Retinal pigment epithelial cell (primary cell): ENCODE data around the gene ZNF398.

Source experiments
- DNase-seq: peaks from one replicate; pipeline ENCODE4 v3.0.0-alpha.2; 2010; ENCODE audit warnings: low read depth
- H3K4me3 ChIP-seq: 2 replicates; pipeline ENCODE4 v1.5.1; 2011; ENCODE audit warnings: mild to moderate bottlenecking, low read length, control low read depth, moderate library complexity
- TF ChIP-seq, protein P1 (sequence below): conservative IDR thresholded peaks from 2 replicates; pipeline ENCODE4 v1.5.1; 2011; ENCODE audit warnings: low read depth, low read length, control low read depth, inconsistent platforms

Gene ZNF398

GRCh38 chr7:149172534-149172920 is 25.3 kb downstream of the ZNF398 start:
- DNase-seq: no peak
- H3K4me3 ChIP-seq: no peak overlapping the region
- TF ChIP-seq, protein P1, sequence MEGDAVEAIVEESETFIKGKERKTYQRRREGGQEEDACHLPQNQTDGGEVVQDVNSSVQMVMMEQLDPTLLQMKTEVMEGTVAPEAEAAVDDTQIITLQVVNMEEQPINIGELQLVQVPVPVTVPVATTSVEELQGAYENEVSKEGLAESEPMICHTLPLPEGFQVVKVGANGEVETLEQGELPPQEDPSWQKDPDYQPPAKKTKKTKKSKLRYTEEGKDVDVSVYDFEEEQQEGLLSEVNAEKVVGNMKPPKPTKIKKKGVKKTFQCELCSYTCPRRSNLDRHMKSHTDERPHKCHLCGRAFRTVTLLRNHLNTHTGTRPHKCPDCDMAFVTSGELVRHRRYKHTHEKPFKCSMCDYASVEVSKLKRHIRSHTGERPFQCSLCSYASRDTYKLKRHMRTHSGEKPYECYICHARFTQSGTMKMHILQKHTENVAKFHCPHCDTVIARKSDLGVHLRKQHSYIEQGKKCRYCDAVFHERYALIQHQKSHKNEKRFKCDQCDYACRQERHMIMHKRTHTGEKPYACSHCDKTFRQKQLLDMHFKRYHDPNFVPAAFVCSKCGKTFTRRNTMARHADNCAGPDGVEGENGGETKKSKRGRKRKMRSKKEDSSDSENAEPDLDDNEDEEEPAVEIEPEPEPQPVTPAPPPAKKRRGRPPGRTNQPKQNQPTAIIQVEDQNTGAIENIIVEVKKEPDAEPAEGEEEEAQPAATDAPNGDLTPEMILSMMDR: no peak

DNA sequence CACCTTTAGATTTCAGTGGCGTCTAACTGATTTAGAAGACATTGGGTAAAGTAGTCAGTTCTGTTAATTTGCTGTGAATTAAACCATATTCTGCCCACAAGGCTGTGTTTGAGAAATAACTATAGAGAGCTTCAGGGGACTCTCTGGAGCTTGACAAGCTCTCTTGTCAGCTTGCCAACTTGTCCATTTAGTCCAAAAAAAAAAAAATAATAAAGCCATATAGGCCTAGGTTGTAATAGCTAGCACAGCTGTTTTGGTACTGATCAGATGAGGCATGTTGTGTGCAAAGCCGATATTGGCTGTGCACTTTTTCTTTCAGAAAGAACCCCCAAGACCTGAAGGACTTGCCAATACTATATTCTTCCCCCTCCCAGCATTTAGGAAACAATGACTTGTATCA is 27.9 kb downstream of the ZNF398 start:
- no peak overlapping the region for H3K4me3 ChIP-seq
- TF ChIP-seq, protein P1: no peak

DNA sequence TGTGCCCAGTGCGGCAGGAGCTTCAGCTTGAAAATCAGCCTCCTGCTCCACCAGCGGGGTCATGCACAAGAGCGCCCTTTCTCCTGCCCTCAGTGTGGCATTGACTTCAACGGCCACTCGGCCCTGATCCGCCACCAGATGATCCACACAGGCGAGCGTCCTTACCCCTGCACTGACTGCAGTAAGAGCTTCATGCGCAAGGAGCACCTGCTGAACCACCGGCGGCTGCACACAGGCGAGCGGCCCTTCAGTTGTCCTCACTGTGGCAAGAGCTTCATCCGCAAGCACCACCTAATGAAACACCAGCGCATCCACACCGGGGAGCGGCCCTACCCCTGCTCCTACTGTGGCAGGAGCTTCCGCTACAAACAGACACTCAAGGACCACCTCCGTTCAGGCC is 32.0 kb downstream of the ZNF398 start:
- H3K4me3 ChIP-seq: no peak overlapping the region
- TF ChIP-seq, protein P1: no peak
- no peak for DNase-seq

More for the DNA sequence above, 27.9 kb downstream of the ZNF398 start:
- no peak for DNase-seq

GRCh38 chr7:149180722-149181449 is 33.6 kb downstream of the ZNF398 start:
- no peak overlapping the region for H3K4me3 ChIP-seq
- DNase-seq: no peak
- TF ChIP-seq, protein P1: no peak

DNA sequence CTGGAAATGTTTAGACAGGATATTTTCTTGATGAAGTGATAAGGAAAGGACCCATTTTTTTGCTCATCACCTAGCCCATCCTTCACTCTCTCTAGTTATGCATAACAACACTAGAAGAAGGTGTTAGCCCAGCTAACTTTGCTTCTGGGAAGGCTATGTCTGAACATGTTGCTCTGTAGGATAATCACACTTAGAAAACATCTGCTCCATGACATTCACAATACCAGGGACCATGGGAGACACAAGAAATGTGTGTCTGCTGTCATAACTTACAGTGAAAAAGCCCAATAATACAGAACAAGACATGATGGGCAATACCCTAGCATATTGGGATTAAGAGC is 34.2 kb downstream of the ZNF398 start:
- H3K4me3 ChIP-seq: no peak overlapping the region
- DNase-seq: no peak
- TF ChIP-seq, protein P1: no peak

GRCh38 chr7:149184274-149184673 is 37.0 kb downstream of the ZNF398 start:
- no peak for DNase-seq
- TF ChIP-seq, protein P1: no peak
- H3K4me3 ChIP-seq: no peak overlapping the region

DNA sequence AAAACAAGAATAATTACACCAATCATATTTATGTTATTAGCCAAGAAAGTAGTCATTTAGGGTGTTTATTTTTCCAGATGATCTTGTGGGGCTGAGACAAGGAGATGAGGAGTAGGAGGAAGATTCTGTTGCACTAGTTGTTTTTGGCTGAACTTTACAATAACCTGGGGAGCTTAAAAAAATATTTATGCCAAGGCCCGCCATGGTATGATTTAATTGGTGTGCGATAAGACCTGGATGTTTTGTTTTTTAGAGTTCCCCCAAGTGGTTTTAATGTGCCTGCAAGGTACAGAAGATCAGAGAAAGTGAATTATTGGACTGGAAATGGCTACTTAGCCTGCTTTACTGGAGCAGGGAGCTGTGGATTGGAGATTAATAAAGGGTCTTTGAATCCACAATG is 41.0 kb downstream of the ZNF398 start:
- DNase-seq: no peak
- no peak overlapping the region for H3K4me3 ChIP-seq
- TF ChIP-seq, protein P1: no peak
